Measurements from ENCODE around the gene MGLL.
A peak's percentile ranks its signal among the peaks of the same experiment; 100 is the strongest.

The MGLL gene

DNA sequence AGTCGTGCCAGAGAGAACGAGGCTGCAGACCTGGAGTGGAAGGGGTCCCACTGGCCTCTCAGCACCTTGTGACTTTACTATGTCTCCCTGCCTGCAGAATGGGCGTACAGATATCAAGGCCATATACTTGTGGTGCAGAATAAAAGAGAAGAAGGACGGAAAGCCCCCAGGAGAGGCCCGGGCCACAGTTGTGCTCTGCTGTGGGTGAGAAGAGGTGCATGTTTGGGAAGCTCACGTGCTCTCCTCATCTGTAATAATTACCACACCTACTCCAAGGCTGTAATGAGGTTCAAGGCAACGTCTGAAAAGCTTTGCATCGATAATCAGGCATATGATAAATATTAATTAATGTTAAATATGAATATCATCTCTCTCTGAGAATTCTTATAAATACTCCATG lies 58.0 kb downstream of the MGLL start:
- Histone ChIP-seq H3K4me3 (ENCODE audit: low read depth, low read length) (no peak overlapping the region), H3K27me3 (replicated peaks) (no peaks in the 10 kb centered on the region), H3K36me3 (replicated peaks) (no peaks in the 10 kb centered on the region), H3K27ac (no peak overlapping the region)
- TF ChIP-seq, protein P1, sequence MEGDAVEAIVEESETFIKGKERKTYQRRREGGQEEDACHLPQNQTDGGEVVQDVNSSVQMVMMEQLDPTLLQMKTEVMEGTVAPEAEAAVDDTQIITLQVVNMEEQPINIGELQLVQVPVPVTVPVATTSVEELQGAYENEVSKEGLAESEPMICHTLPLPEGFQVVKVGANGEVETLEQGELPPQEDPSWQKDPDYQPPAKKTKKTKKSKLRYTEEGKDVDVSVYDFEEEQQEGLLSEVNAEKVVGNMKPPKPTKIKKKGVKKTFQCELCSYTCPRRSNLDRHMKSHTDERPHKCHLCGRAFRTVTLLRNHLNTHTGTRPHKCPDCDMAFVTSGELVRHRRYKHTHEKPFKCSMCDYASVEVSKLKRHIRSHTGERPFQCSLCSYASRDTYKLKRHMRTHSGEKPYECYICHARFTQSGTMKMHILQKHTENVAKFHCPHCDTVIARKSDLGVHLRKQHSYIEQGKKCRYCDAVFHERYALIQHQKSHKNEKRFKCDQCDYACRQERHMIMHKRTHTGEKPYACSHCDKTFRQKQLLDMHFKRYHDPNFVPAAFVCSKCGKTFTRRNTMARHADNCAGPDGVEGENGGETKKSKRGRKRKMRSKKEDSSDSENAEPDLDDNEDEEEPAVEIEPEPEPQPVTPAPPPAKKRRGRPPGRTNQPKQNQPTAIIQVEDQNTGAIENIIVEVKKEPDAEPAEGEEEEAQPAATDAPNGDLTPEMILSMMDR (IDR thresholded peaks at IDR 0.05; ENCODE audit: low read depth, low read length, missing control alignments), result no peak
- DNase-seq, result no peak
- in situ Hi-C loops (cut with HindIII; ENCODE audit: low pct_ligation_motif_present, low sequenced_read_pairs), result no loop called here

DNA sequence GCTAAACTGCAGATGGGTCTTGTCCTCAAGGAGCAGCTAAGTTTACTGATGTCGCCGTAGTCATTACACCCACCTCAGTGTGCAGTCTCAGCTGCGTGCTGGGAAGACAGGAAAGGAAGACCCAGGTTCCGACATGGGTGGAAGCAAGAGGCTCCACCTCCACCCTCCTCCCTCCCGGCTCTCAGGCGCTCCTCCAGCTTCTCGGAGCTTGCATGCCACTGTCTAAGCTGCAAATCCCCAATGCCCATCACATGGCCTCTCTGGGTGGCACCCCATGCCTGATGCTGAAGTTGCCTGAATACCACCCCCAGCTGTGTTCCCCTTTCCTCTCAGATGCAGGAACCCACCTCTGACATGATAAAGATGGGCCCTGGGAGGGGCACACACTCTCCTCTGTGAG lies 58.5 kb downstream of the MGLL start:
- Histone ChIP-seq H3K27me3 (replicated peaks) (no peaks in the 10 kb centered on the region), H3K36me3 (replicated peaks) (no peaks in the 10 kb centered on the region), H3K27ac (no peak overlapping the region), H3K4me3 (ENCODE audit: low read depth, low read length) (no peak overlapping the region)
- no peak for DNase-seq
- in situ Hi-C loops (cut with HindIII; ENCODE audit: low pct_ligation_motif_present, low sequenced_read_pairs), result no loop called here
- TF ChIP-seq, protein P1 (IDR thresholded peaks at IDR 0.05; ENCODE audit: low read depth, low read length, missing control alignments), result no peak

DNA sequence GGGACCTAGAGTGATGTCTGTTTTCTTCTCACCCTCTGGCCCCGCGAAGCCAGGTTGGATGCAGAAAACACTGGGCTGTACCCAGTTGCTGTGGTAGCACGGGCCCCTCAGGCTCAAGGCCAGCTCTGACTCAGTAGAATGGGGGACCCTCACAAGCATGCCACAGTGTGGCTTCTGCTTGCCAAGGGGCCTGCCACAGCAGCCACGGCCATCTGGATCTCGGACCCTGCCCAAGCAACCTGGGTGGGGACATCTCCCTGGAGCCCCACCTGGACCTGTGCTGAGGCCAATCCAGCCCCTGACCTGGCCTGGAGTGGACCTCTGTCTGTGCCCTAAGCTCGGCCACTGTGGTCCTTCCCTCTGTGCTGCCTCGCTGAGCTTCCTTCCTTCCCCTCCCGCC lies 59.0 kb downstream of the MGLL start:
- H3K27ac ChIP-seq, result no peak overlapping the region
- DNase-seq, result no peak
- TF ChIP-seq, protein P1 (IDR thresholded peaks at IDR 0.05; ENCODE audit: low read depth, low read length, missing control alignments), result no peak
- no peak overlapping the region for H3K4me3 ChIP-seq (ENCODE audit: low read depth, low read length)
- in situ Hi-C loops (cut with HindIII; ENCODE audit: low pct_ligation_motif_present, low sequenced_read_pairs), result no loop called here
- no peaks in the 10 kb centered on the region for H3K27me3 ChIP-seq (replicated peaks)
- H3K36me3 ChIP-seq (replicated peaks), result no peaks in the 10 kb centered on the region

DNA sequence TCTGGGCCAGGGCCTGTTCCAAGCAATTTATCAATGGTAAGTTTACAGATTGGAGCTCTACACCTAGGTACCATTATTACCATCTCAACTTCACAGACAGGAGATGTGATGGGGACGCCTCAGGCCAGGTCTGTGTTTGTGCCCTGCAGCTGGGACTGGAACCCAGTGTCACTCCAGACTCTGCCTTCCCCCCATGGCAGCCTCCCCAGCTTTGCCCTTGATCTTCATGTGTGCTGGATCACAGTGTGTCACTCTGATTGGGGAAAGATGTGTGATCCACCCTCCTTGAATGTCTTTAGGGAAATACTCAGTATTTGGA lies 59.6 kb downstream of the MGLL start:
- Histone ChIP-seq H3K27ac (no peak overlapping the region), H3K4me3 (ENCODE audit: low read depth, low read length) (no peak overlapping the region), H3K27me3 (replicated peaks) (no peaks in the 10 kb centered on the region), H3K36me3 (replicated peaks) (no peaks in the 10 kb centered on the region)
- TF ChIP-seq, protein P1 (IDR thresholded peaks at IDR 0.05; ENCODE audit: low read depth, low read length, missing control alignments), result no peak
- in situ Hi-C loops (cut with HindIII; ENCODE audit: low pct_ligation_motif_present, low sequenced_read_pairs), result no loop called here
- DNase-seq, result no peak

DNA sequence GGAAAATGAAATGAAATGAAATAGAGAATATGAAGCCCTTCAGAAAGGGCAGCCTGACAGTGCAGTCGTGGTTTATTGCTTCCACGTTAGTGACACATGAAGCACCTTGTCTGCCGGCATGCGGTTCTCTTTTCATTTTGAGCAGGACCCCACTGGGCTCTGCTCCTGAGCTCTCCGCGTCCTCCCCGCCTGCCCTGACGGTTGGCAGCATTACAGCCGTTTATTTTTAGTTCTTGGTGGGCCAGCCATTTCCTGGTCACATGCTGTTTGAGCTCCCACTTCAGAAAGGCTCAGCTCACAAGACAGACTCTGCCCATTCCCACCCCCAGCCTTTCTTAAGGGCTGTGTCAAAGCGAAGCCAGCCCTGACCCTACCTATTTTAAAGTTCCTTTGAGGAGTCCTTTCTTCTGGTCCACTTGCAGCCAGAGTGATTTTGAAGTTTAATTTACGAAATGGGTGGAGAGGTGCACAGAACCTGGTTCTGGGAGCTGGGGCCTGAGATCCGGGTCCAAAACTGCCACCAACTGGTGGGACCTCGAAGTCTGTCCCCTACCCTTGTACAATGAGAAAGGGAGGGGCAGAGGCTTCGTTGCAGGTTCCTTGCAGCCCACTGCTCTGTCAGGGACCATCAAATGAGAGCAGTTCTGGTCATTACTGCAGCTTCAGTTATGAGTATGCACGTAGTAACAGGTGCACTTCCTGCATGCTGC lies 60.1 kb downstream of the MGLL start:
- no peak for DNase-seq
- H3K27me3 ChIP-seq (replicated peaks), result no peaks in the 10 kb centered on the region
- H3K4me3 ChIP-seq (ENCODE audit: low read depth, low read length), result no peak overlapping the region
- H3K27ac ChIP-seq, result no peak overlapping the region
- no peaks in the 10 kb centered on the region for H3K36me3 ChIP-seq (replicated peaks)
- in situ Hi-C loops (cut with HindIII; ENCODE audit: low pct_ligation_motif_present, low sequenced_read_pairs), result no loop called here
- TF ChIP-seq, protein P1 (IDR thresholded peaks at IDR 0.05; ENCODE audit: low read depth, low read length, missing control alignments), result no peak

DNA sequence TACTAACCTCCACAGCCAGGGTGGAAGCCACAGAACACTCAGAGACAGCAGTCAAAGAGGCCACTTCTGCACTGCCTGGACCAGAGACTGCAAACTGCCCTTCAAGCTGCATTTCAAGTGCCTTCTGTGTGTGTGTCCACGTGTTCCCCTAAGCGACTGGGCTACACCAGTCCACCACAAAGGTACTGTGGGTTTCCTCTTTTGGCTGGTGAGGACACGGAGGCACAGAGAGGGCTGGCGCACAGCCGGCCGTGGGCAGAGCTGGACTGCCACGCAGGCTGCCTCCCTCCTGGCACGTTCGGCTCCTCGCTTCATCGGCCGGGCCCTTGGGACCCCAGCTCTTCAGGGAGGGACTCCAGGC lies 60.9 kb downstream of the MGLL start:
- Histone ChIP-seq H3K27me3 (replicated peaks) (no peaks in the 10 kb centered on the region), H3K27ac (no peak overlapping the region), H3K36me3 (replicated peaks) (no peaks in the 10 kb centered on the region), H3K4me3 (ENCODE audit: low read depth, low read length) (no peak overlapping the region)
- DNase-seq, result no peak
- TF ChIP-seq, protein P1 (IDR thresholded peaks at IDR 0.05; ENCODE audit: low read depth, low read length, missing control alignments), result peak; percentile 15
- in situ Hi-C loops (cut with HindIII; ENCODE audit: low pct_ligation_motif_present, low sequenced_read_pairs), result no loop called here
